ENCODE data around the gene GZMM.

DNA sequence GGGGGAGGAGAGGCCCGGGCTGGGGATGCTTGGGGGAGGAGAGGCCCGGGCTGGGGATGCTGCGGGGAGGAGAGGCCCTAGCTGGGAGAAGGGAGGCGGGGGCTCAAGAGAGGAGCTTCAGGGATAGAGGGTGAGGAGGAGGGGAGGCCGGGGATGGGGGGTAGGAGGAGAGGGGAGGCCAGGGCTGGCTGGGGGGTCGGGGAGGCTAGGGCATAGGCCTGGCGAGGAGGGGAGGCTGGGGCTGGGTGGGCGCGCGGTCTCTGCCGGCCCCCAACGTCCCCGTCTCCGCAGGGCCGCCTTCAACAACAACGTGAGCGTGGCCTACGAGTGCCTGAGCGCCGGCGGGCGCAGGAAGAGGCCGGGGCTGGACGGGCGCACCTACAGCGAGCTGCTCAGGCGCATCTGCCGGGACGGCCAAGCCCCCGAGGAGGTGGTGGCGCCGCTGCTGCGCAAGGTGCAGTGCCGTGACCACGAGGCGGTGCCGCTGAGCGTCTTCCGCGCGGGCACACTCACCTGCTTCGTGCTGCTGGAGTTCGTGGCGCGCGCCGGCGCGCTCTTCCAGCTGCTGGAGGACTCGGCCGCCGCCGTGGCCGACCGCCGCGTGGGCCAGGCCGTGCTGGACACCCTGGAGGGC, 25.1 kb upstream of the GZMM start:
- TF ChIP-seq, protein P1, sequence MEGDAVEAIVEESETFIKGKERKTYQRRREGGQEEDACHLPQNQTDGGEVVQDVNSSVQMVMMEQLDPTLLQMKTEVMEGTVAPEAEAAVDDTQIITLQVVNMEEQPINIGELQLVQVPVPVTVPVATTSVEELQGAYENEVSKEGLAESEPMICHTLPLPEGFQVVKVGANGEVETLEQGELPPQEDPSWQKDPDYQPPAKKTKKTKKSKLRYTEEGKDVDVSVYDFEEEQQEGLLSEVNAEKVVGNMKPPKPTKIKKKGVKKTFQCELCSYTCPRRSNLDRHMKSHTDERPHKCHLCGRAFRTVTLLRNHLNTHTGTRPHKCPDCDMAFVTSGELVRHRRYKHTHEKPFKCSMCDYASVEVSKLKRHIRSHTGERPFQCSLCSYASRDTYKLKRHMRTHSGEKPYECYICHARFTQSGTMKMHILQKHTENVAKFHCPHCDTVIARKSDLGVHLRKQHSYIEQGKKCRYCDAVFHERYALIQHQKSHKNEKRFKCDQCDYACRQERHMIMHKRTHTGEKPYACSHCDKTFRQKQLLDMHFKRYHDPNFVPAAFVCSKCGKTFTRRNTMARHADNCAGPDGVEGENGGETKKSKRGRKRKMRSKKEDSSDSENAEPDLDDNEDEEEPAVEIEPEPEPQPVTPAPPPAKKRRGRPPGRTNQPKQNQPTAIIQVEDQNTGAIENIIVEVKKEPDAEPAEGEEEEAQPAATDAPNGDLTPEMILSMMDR (tag by site-specific recombination; IDR thresholded peaks at IDR 0.05) = no peak
- TF ChIP-seq ZNF350 (tag by site-specific recombination; IDR thresholded peaks at IDR 0.05) (no peak), ZNF114 (tag by site-specific recombination; IDR thresholded peaks at IDR 0.05) (no peak), SALL2 (tag by site-specific recombination; IDR thresholded peaks at IDR 0.05; ENCODE audit: borderline replicate concordance) (no peak), SCRT1 (tag by site-specific recombination; IDR thresholded peaks at IDR 0.05; ENCODE audit: borderline replicate concordance) (no peak), ZNF433 (tag by site-specific recombination; IDR thresholded peaks at IDR 0.05; ENCODE audit: low read depth) (no peak), KLF9 (tag by site-specific recombination; IDR thresholded peaks at IDR 0.05; ENCODE audit: low read depth) (no peak), ZNF223 (tag by site-specific recombination; IDR thresholded peaks at IDR 0.05) (no peak), ZBTB7A (tag by site-specific recombination; IDR thresholded peaks at IDR 0.05; ENCODE audit: low read depth) (no peak), ZNF664 (tag by site-specific recombination; IDR thresholded peaks at IDR 0.05) (no peak), ZBTB1 (tag by site-specific recombination; IDR thresholded peaks at IDR 0.05) (no peak), ZNF132 (tag by site-specific recombination; IDR thresholded peaks at IDR 0.05; ENCODE audit: borderline replicate concordance) (no peak)
- TF ChIP-seq, protein P2, sequence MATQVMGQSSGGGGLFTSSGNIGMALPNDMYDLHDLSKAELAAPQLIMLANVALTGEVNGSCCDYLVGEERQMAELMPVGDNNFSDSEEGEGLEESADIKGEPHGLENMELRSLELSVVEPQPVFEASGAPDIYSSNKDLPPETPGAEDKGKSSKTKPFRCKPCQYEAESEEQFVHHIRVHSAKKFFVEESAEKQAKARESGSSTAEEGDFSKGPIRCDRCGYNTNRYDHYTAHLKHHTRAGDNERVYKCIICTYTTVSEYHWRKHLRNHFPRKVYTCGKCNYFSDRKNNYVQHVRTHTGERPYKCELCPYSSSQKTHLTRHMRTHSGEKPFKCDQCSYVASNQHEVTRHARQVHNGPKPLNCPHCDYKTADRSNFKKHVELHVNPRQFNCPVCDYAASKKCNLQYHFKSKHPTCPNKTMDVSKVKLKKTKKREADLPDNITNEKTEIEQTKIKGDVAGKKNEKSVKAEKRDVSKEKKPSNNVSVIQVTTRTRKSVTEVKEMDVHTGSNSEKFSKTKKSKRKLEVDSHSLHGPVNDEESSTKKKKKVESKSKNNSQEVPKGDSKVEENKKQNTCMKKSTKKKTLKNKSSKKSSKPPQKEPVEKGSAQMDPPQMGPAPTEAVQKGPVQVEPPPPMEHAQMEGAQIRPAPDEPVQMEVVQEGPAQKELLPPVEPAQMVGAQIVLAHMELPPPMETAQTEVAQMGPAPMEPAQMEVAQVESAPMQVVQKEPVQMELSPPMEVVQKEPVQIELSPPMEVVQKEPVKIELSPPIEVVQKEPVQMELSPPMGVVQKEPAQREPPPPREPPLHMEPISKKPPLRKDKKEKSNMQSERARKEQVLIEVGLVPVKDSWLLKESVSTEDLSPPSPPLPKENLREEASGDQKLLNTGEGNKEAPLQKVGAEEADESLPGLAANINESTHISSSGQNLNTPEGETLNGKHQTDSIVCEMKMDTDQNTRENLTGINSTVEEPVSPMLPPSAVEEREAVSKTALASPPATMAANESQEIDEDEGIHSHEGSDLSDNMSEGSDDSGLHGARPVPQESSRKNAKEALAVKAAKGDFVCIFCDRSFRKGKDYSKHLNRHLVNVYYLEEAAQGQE (tag by site-specific recombination; IDR thresholded peaks at IDR 0.05) = no peak
- TF ChIP-seq, protein P3, sequence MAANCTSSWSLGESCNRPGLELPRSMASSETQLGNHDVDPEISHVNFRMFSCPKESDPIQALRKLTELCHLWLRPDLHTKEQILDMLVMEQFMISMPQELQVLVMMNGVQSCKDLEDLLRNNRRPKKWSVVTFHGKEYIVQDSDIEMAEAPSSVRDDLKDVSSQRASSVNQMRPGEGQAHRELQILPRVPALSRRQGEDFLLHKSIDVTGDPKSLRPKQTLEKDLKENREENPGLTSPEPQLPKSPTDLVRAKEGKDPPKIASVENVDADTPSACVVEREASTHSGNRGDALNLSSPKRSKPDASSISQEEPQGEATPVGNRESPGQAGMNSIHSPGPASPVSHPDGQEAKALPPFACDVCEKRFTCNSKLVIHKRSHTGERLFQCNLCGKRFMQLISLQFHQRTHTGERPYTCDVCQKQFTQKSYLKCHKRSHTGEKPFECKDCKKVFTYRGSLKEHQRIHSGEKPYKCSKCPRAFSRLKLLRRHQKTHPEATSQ (tag by site-specific recombination; IDR thresholded peaks at IDR 0.05) = no peak
